Upper lobe of left lung (tissue), 4 donors: ENCODE results near the gene ZNF107.

Experiments
- CTCF ChIP-seq, 6 experiments: fragments of 450-650 bp in 4 of 6; fragments of 200-600 bp in 2 of 6; sonication (generic) in 2 of 6; IDR thresholded peaks; one replicate each; pipeline ENCODE4 v1.5.1; 2016 to 2019; ENCODE audit warnings: antibody characterized with exemption in 6 of 6
- POLR2A ChIP-seq, 4 donors: fragments of 450-650 bp; IDR thresholded peaks; one replicate each; pipeline ENCODE4 v1.5.1; 2016 to 2017; ENCODE audit warnings: antibody characterized with exemption in 4 of 4, mild to moderate bottlenecking in 2 of 4
- POLR2AphosphoS5 ChIP-seq, 2 donors: sonication (generic); formaldehyde crosslinking; IDR thresholded peaks; one replicate each; pipeline ENCODE4 v1.5.1; 2017; ENCODE audit warnings: antibody characterized with exemption in 2 of 2

- TF ChIP-seq POLR2A (IDR thresholded peaks at IDR 0.05): no peak
- no peak for TF ChIP-seq CTCF (IDR thresholded peaks at IDR 0.05)
- no peak for TF ChIP-seq POLR2AphosphoS5 (IDR thresholded peaks at IDR 0.05)
These were observed 87.1 kb downstream of the ZNF107 start for GRCh38 chr7:64753032-64753431.
